Right forelimb (tissue), 1 donor: Measurements from ENCODE around the gene TCL1A.

Experiments used
- DNase-seq: peaks from one replicate; pipeline ENCODE4 v3.0.0-alpha.2; 2018

Gene TCL1A

GRCh38 chr14:95703805-95704204 lies 10.1 kb downstream of the TCL1A start:
- DNase-seq = no peak

- DNase-seq = no peak
Observed at GRCh38 chr14:95703341-95703740, 10.6 kb downstream of the TCL1A start.

GRCh38 chr14:95701846-95702221 lies 12.1 kb downstream of the TCL1A start:
- no peak for DNase-seq

- DNase-seq = no peak
Observed at GRCh38 chr14:95700221-95700976, 13.5 kb downstream of the TCL1A start.

GRCh38 chr14:95699412-95699811 lies 14.5 kb downstream of the TCL1A start:
- no peak for DNase-seq

GRCh38 chr14:95698287-95698686 lies 15.6 kb downstream of the TCL1A start:
- no peak for DNase-seq

GRCh38 chr14:95697764-95698163 lies 16.2 kb downstream of the TCL1A start:
- DNase-seq = no peak

GRCh38 chr14:95696741-95697140 lies 17.2 kb downstream of the TCL1A start:
- DNase-seq = no peak

- no peak for DNase-seq
Observed at GRCh38 chr14:95695913-95696312, 18.0 kb downstream of the TCL1A start.

GRCh38 chr14:95695051-95695450 lies 18.9 kb downstream of the TCL1A start:
- DNase-seq = no peak

- DNase-seq = no peak
Observed at GRCh38 chr14:95692109-95692508, 21.8 kb downstream of the TCL1A start.

- DNase-seq = no peak
Observed at GRCh38 chr14:95691591-95691990, 22.3 kb downstream of the TCL1A start.

GRCh38 chr14:95690815-95691214 lies 23.1 kb downstream of the TCL1A start:
- no peak for DNase-seq

GRCh38 chr14:95689441-95689840 lies 24.5 kb downstream of the TCL1A start:
- DNase-seq = no peak

GRCh38 chr14:95686935-95687334 lies 27.0 kb downstream of the TCL1A start:
- DNase-seq = no peak

- no peak for DNase-seq
Observed at GRCh38 chr14:95685978-95686922, 27.7 kb downstream of the TCL1A start, which contains the start of gene TCL1B. TCL1B (plus strand) TSS chr14:95686426; CDS start chr14:95686468, 42 bp downstream.

- no peak for DNase-seq
Observed at GRCh38 chr14:95683793-95684192, 30.1 kb downstream of the TCL1A start.

- no peak for DNase-seq
Observed at GRCh38 chr14:95681153-95681552, 32.8 kb downstream of the TCL1A start.

GRCh38 chr14:95679998-95680735 lies 33.8 kb downstream of the TCL1A start:
- DNase-seq = no peak

- no peak for DNase-seq
Observed at GRCh38 chr14:95679148-95679815, 34.6 kb downstream of the TCL1A start.

GRCh38 chr14:95677179-95677835 lies 36.6 kb downstream of the TCL1A start:
- DNase-seq = no peak

- DNase-seq = no peak
Observed at GRCh38 chr14:95675486-95675885, 38.4 kb downstream of the TCL1A start.
